NCI-H1092 (cell line): ENCODE results near the gene PGAM1.
A peak's percentile ranks its signal among the peaks of the same experiment; 100 is the strongest.
"Not testable (repeated sequence)": the region's sequence is repeated elsewhere in the genome, so short reads cannot be mapped to it uniquely, and the experiment has no call there.

Experiments used
- DNase-seq: peaks from one replicate; lab custom pipeline; 2025; lab: John Stamatoyannopoulos, UW

PGAM1 gene

DNA sequence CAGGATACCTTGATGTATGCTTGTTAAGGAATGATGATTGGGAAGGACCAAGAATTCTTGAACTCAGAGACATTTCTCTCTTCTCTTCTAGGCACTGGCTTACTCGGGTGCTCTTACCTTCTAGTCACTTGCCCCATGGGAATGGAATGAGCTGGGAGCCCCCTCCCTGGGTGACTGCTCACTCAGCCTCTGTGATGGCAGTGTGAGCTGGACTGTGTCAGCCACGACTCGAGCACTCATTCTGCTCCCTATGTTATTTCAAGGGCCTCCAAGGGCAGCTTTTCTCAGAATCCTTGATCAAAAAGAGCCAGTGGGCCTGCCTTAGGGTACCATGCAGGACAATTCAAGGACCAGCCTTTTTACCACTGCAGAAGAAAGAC, 30.7 kb downstream of the PGAM1 start:
- DNase-seq, result no peak

DNA sequence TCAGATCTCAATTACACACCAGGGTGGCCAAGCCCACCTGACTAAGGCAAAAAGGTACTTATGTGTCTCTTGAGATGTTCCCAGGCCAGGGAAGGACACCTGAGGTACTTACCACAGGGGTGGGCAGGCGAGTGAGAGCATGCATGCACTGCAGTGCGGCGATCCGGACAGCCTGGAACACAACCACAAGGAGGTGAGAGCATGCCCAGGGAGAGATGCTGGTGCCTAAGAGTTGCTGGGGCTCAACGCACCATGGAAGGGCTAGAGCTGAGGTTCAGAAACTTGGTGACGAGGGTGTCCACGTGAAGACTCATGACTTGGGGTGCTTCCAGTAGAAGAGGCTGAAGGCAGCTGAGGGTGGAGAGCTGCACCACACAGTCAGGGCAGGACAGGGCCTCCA, 33.1 kb downstream of the PGAM1 start:
- no peak for DNase-seq

DNA sequence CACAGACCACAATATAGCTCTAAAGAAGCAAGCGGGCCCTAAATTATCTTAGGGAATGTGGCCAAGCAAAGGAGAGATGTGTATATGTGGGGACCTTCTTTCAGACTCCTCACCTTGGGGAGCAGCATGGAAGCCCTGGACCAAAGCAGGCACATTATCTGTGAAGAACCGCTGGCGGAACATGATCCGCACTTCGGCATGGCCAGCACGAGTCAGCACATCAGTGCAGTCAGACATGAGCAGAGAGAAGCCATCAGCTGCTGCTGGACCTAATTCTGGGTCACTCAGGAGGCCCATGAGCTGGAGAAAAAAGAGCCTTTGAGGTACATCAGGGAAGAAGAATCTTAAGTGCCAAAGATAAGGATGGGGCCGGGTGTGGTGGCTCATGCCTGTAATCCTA, 33.9 kb downstream of the PGAM1 start:
- no peak for DNase-seq

DNA sequence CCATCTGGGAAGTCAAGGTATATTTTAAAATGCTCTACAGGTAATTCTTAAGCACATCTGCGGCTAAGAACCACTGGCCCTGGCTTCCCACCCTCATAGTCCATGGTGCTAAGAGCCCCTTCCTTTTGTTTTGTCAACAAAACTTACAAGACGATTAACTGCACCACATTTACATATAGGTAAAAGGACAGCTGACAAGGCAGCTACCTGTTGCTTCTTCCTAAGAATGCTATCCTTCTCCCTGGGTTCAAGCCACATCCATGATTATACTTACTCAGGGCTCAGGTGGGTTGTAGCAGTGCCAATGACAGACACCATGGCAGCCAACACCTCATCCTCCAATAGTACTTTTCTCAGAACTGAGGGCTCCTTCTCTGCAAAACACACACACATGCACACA, 36.3 kb downstream of the PGAM1 start:
- no peak for DNase-seq

DNA sequence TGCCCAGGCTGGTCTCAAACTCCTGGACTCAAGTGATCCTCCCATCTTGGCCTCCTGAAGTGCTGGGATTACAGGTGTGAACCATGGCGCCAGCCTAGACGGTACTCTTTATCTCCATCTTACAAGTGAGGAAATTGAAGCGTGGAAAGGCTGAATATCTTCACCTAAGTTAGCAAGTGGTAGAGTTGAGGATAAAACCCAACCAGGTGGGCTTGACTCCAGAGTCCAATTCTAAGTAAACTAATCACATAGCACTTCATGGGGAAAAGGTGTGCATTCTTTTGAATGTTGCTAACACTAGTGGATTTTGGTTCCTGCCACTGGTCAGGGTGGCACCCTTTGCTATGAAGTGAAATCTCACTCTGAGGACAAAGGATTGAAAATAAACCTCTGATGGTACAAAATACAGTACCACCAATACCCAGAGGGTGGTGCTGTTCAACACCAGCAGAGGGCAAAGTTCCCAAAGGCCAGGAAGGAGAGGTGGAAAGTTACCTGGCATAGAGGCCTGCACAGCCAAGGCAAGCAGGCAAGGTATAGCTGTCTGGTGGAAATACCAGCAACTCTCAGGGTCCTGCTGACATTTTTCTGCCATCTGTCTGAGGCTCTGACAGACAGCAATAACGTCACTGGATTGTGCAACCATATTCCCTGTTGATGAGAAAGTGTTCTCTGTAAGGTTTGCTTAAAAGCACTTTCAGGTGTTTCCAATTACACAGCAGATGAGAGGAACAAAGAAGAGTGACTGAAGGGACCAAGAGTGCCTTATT, 37.6 kb downstream of the PGAM1 start:
- DNase-seq, result peak; percentile 4

DNA sequence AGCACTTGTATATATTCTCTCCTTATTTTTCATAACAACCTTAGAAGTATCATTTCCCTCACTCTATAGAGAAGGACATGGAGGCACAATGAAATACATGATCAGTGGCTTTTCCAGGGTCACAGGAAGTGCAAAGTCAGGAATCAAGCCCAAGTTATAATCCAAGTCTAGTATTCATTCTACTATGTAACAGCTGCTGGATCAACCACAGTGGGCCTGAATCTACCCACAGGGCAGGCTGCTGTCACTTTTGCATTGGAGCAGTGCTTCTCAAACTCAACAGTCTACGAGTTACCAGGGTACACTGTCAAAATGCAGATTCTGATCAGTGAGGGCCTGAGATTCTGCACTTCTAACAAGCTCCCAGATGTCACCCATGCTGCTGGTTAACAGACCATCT, 38.2 kb downstream of the PGAM1 start:
- DNase-seq, result no peak

DNA sequence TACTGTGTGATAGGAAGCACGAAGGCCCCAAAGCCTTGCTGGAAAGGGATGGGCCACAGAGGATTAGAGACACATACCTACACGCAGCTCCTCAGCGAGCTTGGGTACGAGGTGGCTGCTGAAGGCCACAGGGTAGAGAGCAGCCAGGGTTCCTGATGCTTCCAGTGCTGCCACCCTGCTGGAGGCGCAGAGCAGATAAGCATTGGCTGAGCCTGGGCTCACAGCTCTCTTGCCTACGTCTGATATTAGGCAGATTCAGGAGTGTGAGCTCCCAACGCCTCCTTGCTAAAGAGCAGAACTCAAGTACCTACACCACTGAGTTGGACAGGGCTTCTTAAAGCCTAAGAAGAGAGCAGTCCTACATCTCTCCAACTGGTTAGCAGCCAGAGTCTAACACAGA, 40.0 kb downstream of the PGAM1 start:
- DNase-seq, result no peak

DNA sequence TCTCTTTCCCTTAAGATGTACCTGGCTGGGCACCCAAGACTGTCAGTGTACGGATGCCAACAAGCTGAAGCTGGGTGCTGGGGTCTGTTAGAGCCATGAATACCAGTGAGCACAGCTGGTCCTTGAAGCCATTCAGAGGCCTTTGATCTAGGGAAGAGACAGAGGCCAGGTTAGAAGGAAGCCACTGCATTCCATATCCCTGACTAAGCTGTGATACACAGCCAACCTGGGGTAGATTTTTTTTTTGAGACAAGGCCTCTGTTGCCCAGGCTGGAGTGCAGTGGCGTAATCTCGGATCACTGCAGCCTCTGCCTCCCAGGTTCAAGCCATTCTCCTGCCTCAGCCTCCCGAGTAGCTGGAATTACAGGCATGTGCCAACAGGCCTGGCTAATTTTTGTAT, 40.8 kb downstream of the PGAM1 start:
- DNase-seq, result no peak

DNA sequence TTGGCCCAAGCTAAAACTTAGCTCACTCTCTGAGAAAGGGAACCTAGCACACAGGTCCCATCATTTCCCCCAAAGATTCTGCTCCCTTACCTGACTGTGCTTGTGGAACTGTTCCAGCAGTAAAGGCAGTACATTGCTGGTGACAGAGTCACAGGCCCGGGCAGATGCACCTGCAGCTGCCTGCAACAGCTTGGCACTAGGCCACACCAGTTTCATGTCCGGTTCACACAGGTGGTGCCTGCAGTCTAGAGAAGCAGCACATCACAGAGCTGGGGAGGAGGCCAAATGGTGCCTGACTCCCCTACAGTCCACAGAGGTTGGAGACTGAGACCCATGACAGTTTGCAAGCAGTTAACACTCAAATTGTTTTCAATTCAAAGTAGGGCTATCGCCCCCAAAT, 42.2 kb downstream of the PGAM1 start:
- DNase-seq, result no peak

DNA sequence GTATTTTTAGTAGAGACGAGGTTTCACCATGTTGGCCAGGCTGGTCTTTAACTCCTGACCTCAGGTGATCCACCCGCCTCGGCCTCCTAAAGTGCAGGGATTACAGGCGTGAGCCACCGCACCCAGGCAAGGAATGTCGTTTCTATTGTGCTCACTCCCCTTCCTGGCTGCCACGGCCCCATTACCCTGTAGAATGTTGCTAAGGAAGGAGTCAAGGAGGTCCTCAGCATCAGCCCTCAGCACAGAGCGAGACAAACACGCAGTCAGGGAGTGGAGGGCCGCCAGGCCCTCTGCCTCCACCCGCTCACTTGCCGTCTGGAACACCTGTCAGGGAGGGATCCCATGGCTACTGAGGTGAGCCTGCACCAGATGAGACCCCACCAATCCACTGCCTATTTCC, 42.8 kb downstream of the PGAM1 start:
- DNase-seq, result not testable (repeated sequence)

DNA sequence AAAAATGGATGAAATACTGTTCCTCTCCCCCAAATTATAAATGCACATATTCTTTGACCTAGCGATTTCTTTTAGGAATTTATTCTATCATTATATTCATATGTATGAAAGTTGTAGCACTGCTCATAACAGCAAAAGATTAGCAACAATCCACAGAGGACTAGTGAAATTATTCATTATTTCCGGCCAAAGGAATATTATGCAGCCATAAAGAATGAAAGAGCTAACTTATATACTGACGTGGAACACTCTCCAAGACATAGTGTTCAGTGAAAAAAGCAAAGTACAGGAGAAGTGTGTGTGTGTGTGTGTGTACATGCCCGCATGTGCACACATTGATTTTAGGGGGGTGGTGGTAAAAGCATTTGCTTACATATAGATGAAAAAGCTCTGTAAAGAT, 48.9 kb downstream of the PGAM1 start:
- DNase-seq, result no peak

DNA sequence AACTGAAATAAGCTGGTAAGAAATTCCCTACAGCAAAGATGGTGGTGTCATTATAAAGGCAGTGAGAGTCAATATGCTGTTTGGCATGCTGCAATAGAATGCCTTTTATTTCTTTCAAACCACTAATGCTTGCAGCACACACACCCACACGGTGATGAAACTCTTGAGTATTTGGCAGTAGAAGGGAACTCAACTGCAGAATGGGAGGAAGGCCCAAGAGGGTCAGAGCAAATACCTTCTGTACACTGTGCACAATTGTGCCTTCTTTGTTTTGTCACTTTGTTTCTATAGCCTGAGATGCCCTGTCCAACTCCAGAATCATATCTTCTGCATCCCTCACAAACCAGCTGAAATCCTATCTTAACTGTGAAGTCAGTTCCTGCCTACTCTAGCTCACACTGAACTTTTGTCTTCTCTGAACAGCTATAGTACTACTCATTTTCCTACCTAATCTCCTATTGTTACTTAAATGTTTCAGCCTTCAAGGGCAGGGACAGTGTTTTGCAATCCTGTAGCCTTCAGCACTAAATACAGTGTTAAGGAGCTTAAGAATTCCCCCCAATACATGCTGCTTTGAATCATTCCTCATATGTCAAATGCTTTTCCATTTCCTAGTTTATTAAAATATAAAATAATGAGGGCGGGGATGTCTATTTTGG, 50.1 kb downstream of the PGAM1 start:
- no peak for DNase-seq

DNA sequence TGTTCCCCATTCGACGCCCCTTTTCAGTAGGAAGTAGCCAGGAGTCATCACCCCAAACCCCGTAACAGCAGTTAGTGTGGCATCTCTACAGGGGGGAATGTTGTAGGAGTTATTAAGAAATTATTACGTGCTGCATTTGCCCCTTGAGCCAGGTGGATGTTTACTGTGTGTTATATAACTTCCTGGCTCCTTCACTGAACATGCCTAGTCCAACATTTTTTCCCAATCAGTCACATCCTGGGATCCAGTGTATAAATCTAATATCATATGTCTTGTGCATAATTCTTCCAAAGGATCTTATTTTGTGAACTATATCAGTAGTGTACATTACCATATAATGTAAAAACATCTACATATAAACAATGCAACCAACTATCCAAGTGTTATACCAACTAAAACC, 53.4 kb downstream of the PGAM1 start:
- DNase-seq, result not testable (repeated sequence)

DNA sequence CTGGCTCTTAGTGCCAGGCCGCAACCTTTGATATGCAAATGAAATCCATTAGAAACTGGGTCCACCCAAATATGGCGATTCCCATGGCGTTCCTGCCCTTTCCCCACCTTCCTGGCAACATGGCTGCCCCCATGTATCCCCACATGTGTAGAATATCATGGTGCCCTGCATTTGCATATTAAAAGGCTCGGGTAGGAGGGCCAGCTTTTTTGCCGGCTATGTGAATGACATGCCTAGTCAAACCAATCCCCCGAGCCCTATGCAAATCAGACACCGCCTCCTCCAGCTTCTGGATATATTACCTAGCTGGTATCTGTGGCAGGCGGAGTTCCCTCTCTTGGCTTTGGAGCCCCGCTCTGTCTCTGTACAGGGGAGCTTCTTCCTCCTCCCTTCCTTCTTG, 53.9 kb downstream of the PGAM1 start:
- DNase-seq, result no peak

DNA sequence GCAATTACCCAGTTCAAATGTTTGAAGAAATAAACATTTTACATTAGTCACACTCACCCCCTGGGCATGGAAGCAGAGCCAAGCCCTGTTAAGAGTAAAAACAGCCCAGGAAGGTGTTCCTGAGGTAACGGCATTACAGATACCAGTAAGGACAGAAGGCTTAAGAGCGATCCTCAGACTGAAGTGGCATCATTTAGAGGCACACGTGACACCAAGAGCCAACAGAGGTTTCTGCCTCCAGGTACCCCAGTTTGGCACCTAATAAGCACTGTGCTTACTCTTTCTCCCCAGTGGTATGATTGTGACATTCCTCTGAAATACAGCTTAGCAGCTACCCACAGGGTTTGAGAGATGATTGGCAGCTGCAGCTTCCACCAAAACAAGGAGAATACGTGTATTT, 55.1 kb downstream of the PGAM1 start:
- no peak for DNase-seq

DNA sequence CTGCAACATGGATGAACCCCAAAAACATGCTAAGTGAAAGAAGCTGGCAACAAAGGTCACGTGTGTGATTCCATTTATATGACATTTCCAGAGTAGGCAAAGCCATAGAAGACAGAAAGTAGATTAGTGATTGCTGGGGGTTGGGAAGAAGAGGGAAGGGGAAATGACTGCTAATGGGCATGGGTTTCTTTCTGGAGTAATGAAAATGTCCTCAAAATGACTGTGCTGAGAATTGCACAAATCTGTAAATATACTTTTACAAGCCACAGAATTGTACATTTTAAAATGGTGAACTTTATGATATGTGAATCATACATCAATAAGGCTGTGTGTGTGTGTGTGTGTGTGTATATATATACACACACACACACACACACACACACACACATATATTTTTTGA, 56.4 kb downstream of the PGAM1 start:
- DNase-seq, result no peak
